ENCODE results near the gene ZNF384. TPM values are rescaled to one million over a fixed set of nuclear protein-coding genes. Genes with fewer than 3 reads are reported as not detected.

The ZNF384 gene
- total RNA-seq, 1 donor from 2014 or later: 50.6 TPM

GRCh38 chr12:6724409-6724797 is 35.2 kb upstream of the ZNF384 start:
- H3K27ac ChIP-seq (ENCODE audit: low read depth, low read length): peak overlapping the region; percentile 83
- Mint-ChIP-seq H3K9me3 (ENCODE audit: unreplicated experiment) (no peaks in the 10 kb centered on the region), H3K4me1 (ENCODE audit: low read depth, unreplicated experiment) (peaks cover 9% of the 10 kb centered on the region), H3K27ac (ENCODE audit: unreplicated experiment) (peak overlapping the region; percentile 100), H3K36me3 (ENCODE audit: low read depth, unreplicated experiment) (peaks cover 9% of the 10 kb centered on the region), H3K4me3 (ENCODE audit: unreplicated experiment) (peak overlapping the region; percentile 97), H3K27me3 (ENCODE audit: low read depth, unreplicated experiment) (no peaks in the 10 kb centered on the region)
- H2AFZ ChIP-seq (ENCODE audit: low read depth, low read length): peak overlapping the region; percentile 90
- H3K36me3 ChIP-seq (ENCODE audit: insufficient read depth, low read length): peaks cover 15% of the 10 kb centered on the region
- H3K79me2 ChIP-seq (ENCODE audit: insufficient read depth, low read length): peaks cover 13% of the 10 kb centered on the region
- TF ChIP-seq CTCF (IDR thresholded peaks at IDR 0.05; ENCODE audit: insufficient read depth, low read depth, low read length): no peak
- no peak for TF ChIP-seq EZH2 (IDR thresholded peaks at IDR 0.05; ENCODE audit: insufficient read depth, low read length)
- H3K9ac ChIP-seq (ENCODE audit: low read length): peak overlapping the region; percentile 79
- H3K4me3 ChIP-seq (ENCODE audit: insufficient read depth, low read depth, low read length): peak overlapping the region; percentile 66
- DNase-seq (ENCODE audit: low read depth): no peak
- H3K4me1 ChIP-seq (ENCODE audit: insufficient read depth, low read length): peaks cover 7% of the 10 kb centered on the region
- H3K9me3 ChIP-seq (ENCODE audit: insufficient read depth, low read depth, low read length): no peaks in the 10 kb centered on the region
- H4K20me1 ChIP-seq (ENCODE audit: insufficient read depth, low read length): peaks cover 7% of the 10 kb centered on the region
- no peak for FAIRE-seq
- H3K4me2 ChIP-seq (ENCODE audit: low read length): peak overlapping the region; percentile 94
- no peaks in the 10 kb centered on the region for H3K27me3 ChIP-seq (ENCODE audit: insufficient read depth, low read length)

GRCh38 chr12:6723607-6724408 is 34.6 kb upstream of the ZNF384 start, which contains the start of gene COPS7A:
COPS7A (plus strand) TSS chr12:6724046; CDS start chr12:6724657, 611 bp downstream.
- peak; percentile 97 for DNase-seq (ENCODE audit: low read depth)
- Histone ChIP-seq H3K36me3 (ENCODE audit: insufficient read depth, low read length) (peaks cover 11% of the 10 kb centered on the region), H4K20me1 (ENCODE audit: insufficient read depth, low read length) (peaks cover 7% of the 10 kb centered on the region), H3K79me2 (ENCODE audit: insufficient read depth, low read length) (peaks cover 13% of the 10 kb centered on the region), H3K27me3 (ENCODE audit: insufficient read depth, low read length) (no peaks in the 10 kb centered on the region), H3K4me3 (ENCODE audit: insufficient read depth, low read depth, low read length) (peak within 1 kb of the TSS; percentile 66), H3K9me3 (ENCODE audit: insufficient read depth, low read depth, low read length) (no peaks in the 10 kb centered on the region), H3K9ac (ENCODE audit: low read length) (peak within 1 kb of the TSS; percentile 79), H3K4me2 (ENCODE audit: low read length) (peak within 1 kb of the TSS; percentile 94), H3K27ac (ENCODE audit: low read depth, low read length) (peak within 1 kb of the TSS; percentile 83), H3K4me1 (ENCODE audit: insufficient read depth, low read length) (peaks cover 7% of the 10 kb centered on the region), H2AFZ (ENCODE audit: low read depth, low read length) (peak within 1 kb of the TSS; percentile 90)
- no peak for FAIRE-seq
- peaks cover 9% of the 10 kb centered on the region for H3K4me1 Mint-ChIP-seq (ENCODE audit: low read depth, unreplicated experiment)
- TF ChIP-seq CTCF (IDR thresholded peaks at IDR 0.05; ENCODE audit: insufficient read depth, low read depth, low read length) (no peak), EZH2 (IDR thresholded peaks at IDR 0.05; ENCODE audit: insufficient read depth, low read length) (no peak)
- peak within 1 kb of the TSS; percentile 100 for H3K27ac Mint-ChIP-seq (ENCODE audit: unreplicated experiment)
- peak within 1 kb of the TSS; percentile 97 for H3K4me3 Mint-ChIP-seq (ENCODE audit: unreplicated experiment)
- peaks cover 7% of the 10 kb centered on the region for H3K36me3 Mint-ChIP-seq (ENCODE audit: low read depth, unreplicated experiment)
- H3K27me3 Mint-ChIP-seq (ENCODE audit: low read depth, unreplicated experiment): no peaks in the 10 kb centered on the region
- no peaks in the 10 kb centered on the region for H3K9me3 Mint-ChIP-seq (ENCODE audit: unreplicated experiment)

DNA sequence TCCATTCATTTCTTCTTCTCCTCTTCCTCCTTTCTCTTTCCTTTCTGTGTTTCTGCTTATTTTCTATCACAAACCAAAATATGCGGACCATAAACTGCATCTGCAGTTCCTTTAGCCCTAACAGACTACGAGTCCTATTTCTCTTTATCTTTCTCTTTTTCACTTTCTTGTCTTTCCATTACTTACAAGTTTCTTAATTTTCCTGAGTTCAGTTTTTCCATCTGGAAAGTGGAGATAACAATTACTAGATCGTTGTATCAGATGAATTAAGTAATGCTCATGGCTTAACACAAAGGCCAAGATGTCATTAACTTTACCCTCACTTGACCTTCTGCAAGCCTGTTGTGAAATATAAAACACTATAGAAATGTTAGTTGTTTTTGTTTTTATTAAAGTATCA is 33.7 kb upstream of the ZNF384 start:
- no peak for FAIRE-seq
- H3K4me3 Mint-ChIP-seq (ENCODE audit: unreplicated experiment): peak overlapping the region; percentile 97

More for the DNA sequence above, 33.7 kb upstream of the ZNF384 start:
- no peaks in the 10 kb centered on the region for H3K27me3 Mint-ChIP-seq (ENCODE audit: low read depth, unreplicated experiment)
- peak overlapping the region; percentile 94 for H3K4me2 ChIP-seq (ENCODE audit: low read length)
- peaks cover 4% of the 10 kb centered on the region for H3K36me3 Mint-ChIP-seq (ENCODE audit: low read depth, unreplicated experiment)
- no peaks in the 10 kb centered on the region for H3K27me3 ChIP-seq (ENCODE audit: insufficient read depth, low read length)
- no peaks in the 10 kb centered on the region for H3K9me3 Mint-ChIP-seq (ENCODE audit: unreplicated experiment)
- no peak overlapping the region for H3K9ac ChIP-seq (ENCODE audit: low read length)
- peaks cover 9% of the 10 kb centered on the region for H3K4me1 Mint-ChIP-seq (ENCODE audit: low read depth, unreplicated experiment)
- H2AFZ ChIP-seq (ENCODE audit: low read depth, low read length): no peak overlapping the region
- H3K36me3 ChIP-seq (ENCODE audit: insufficient read depth, low read length): peaks cover 2% of the 10 kb centered on the region
- H4K20me1 ChIP-seq (ENCODE audit: insufficient read depth, low read length): peaks cover 7% of the 10 kb centered on the region
- H3K79me2 ChIP-seq (ENCODE audit: insufficient read depth, low read length): peaks cover 13% of the 10 kb centered on the region
- no peak for DNase-seq (ENCODE audit: low read depth)
- H3K27ac ChIP-seq (ENCODE audit: low read depth, low read length): no peak overlapping the region
- H3K4me1 ChIP-seq (ENCODE audit: insufficient read depth, low read length): peaks cover 7% of the 10 kb centered on the region
- no peaks in the 10 kb centered on the region for H3K9me3 ChIP-seq (ENCODE audit: insufficient read depth, low read depth, low read length)
- no peak overlapping the region for H3K4me3 ChIP-seq (ENCODE audit: insufficient read depth, low read depth, low read length)
- H3K27ac Mint-ChIP-seq (ENCODE audit: unreplicated experiment): no peak overlapping the region
- TF ChIP-seq CTCF (IDR thresholded peaks at IDR 0.05; ENCODE audit: insufficient read depth, low read depth, low read length) (no peak), EZH2 (IDR thresholded peaks at IDR 0.05; ENCODE audit: insufficient read depth, low read length) (no peak)

All from astrocyte (in vitro differentiated cells and primary cell).